Activated B cell treated with CpG ODN at 0.5 μM for 24 hours (primary cell): ENCODE data around the gene ABI2. TPM values are rescaled to one million over a fixed set of nuclear protein-coding genes. Genes with fewer than 3 reads are reported as not detected.

ENCODE experiments used
- ATAC-seq: fragments of 200-7000 bp; cut with Tn5 transposase; one replicate; pipeline ENCODE4 v1.10.0; 2021; ENCODE audit warnings: low read depth, mild to moderate bottlenecking, moderate library complexity
- CTCF ChIA-PET: fragments of 350-600 bp; sonication (Branson Sonifier 250); formaldehyde crosslinking; loops from one replicate; lab custom pipeline; 2021; ENCODE audit warnings: antibody characterized with exemption; lab: Charles Lee
- POLR2A ChIA-PET: fragments of 350-600 bp; sonication (Branson Sonifier 250); formaldehyde crosslinking; loops from one replicate; lab custom pipeline; 2021; ENCODE audit warnings: antibody characterized with exemption; lab: Charles Lee
- DNase-seq: peaks from one replicate; pipeline ENCODE4 v3.0.0; 2022
- H3K27ac Mint-ChIP-seq: one replicate; pipeline ENCODE4 v1.8.0; 2020; ENCODE audit warnings: mixed read lengths
- H3K27me3 Mint-ChIP-seq: one replicate; pipeline ENCODE4 v1.8.0; 2021; ENCODE audit warnings: mixed read lengths
- H3K36me3 Mint-ChIP-seq: one replicate; pipeline ENCODE4 v1.8.0; 2021; ENCODE audit warnings: low read depth, mixed read lengths
- H3K4me1 Mint-ChIP-seq: one replicate; pipeline ENCODE4 v1.8.0; 2021; ENCODE audit warnings: mixed read lengths
- H3K4me3 Mint-ChIP-seq: one replicate; pipeline ENCODE4 v1.8.0; 2020; ENCODE audit warnings: mild to moderate bottlenecking, mixed read lengths
- H3K9me3 Mint-ChIP-seq: one replicate; pipeline ENCODE4 v1.8.0; 2020; ENCODE audit warnings: mixed read lengths
- CTCF ChIP-seq: fragments of 200-600 bp; IDR thresholded peaks from one replicate; pipeline ENCODE4 v1.8.0; 2022; ENCODE audit warnings: antibody characterized with exemption, mild to moderate bottlenecking
- intact Hi-C: fragments of 100-400 bp; cut with micrococcal nuclease; formaldehyde crosslinking; loops from one replicate; pipeline ENCODE4 v1.15.1; 2024
- total RNA-seq: library from RNA; stranded (reverse); gene quantifications from 2 replicates; pipeline ENCODE4 v1.2.3, GENCODE V29; 2022

The ABI2 gene
- total RNA-seq, 1 donor from 2014 or later = 17.3 TPM

GRCh38 chr2:203489531-203489930 is 161.3 kb downstream of the ABI2 start:
- intact Hi-C loops = loop anchor here (10.0 kb wide), 1 partner anchor 565 kb away; no protein-coding TSS in a partner anchor
- POLR2A ChIA-PET = no interaction called here
- no peaks in the 10 kb centered on the region for H3K4me1 Mint-ChIP-seq
- no peaks in the 10 kb centered on the region for H3K36me3 Mint-ChIP-seq
- no peaks in the 10 kb centered on the region for H3K9me3 Mint-ChIP-seq
- CTCF ChIA-PET = no interaction called here
- no peak for TF ChIP-seq CTCF
- H3K4me3 Mint-ChIP-seq = no peak overlapping the region
- peaks cover 4% of the 10 kb centered on the region for H3K27me3 Mint-ChIP-seq
- H3K27ac Mint-ChIP-seq = no peak overlapping the region
- ATAC-seq (no peak), DNase-seq (no peak)

GRCh38 chr2:203490391-203490790 is 162.2 kb downstream of the ABI2 start:
- ChIA-PET POLR2A (no interaction called here), CTCF (no interaction called here)
- no peaks in the 10 kb centered on the region for H3K9me3 Mint-ChIP-seq
- H3K4me3 Mint-ChIP-seq = no peak overlapping the region
- DNase-seq (no peak), ATAC-seq (no peak)
- TF ChIP-seq CTCF = no peak
- no peaks in the 10 kb centered on the region for H3K36me3 Mint-ChIP-seq
- H3K27ac Mint-ChIP-seq = no peak overlapping the region
- H3K4me1 Mint-ChIP-seq = no peaks in the 10 kb centered on the region
- H3K27me3 Mint-ChIP-seq = peaks cover 4% of the 10 kb centered on the region
- intact Hi-C loops = no loop called here

- ChIA-PET CTCF (no interaction called here), POLR2A (no interaction called here)
- no peak for ATAC-seq
- H3K27ac Mint-ChIP-seq = no peak overlapping the region
- no peaks in the 10 kb centered on the region for H3K36me3 Mint-ChIP-seq
- peaks cover 4% of the 10 kb centered on the region for H3K27me3 Mint-ChIP-seq
- no peaks in the 10 kb centered on the region for H3K9me3 Mint-ChIP-seq
- no peaks in the 10 kb centered on the region for H3K4me1 Mint-ChIP-seq
- no peak overlapping the region for H3K4me3 Mint-ChIP-seq
- DNase-seq = no peak
- TF ChIP-seq CTCF = no peak
- intact Hi-C loops = no loop called here
These were observed 164.8 kb downstream of the ABI2 start for GRCh38 chr2:203492965-203493364.

Other genes with a start within 250 kb of the ABI2 start
- 24.0 and 32.2 TPM in 2 replicates for gene CYP20A1, start 89.4 kb upstream of the ABI2 start, total RNA-seq
- gene RAPH1, start 206.9 kb downstream of the ABI2 start, total RNA-seq = 0.11 and 0.20 TPM in 2 replicates